ENCODE measurements around the gene DDA1. TPM values are rescaled to one million over a fixed set of nuclear protein-coding genes. Genes with fewer than 3 reads are reported as not detected.

The DDA1 gene
- total and polyA plus RNA-seq, 2 of the 13 experiments (the other 11 are each of a cell fraction or from before 2014, with no cell fraction given) = 24.5 to 26.0 TPM

- TF ChIP-seq RBM22 (optimal IDR thresholded peaks at IDR 0.05; ENCODE audit: low read length) = no peak
- no peak for TF ChIP-seq ISX (CRISPR knock-in tag; conservative IDR thresholded peaks at IDR 0.05)
- no peak for TF ChIP-seq ETV6 (CRISPR knock-in tag; conservative IDR thresholded peaks at IDR 0.05)
- no peak for TF ChIP-seq CSRNP2 (CRISPR knock-in tag; conservative IDR thresholded peaks at IDR 0.05; ENCODE audit: low read depth)
- no peak for TF ChIP-seq HHEX (CRISPR knock-in tag; IDR thresholded peaks at IDR 0.05)
- TF ChIP-seq RCOR2 (CRISPR knock-in tag; IDR thresholded peaks at IDR 0.05) = no peak
- no peak for TF ChIP-seq ZMYM2 (CRISPR knock-in tag; IDR thresholded peaks at IDR 0.05)
- TF ChIP-seq ZNF350 (CRISPR knock-in tag; IDR thresholded peaks at IDR 0.05; ENCODE audit: borderline replicate concordance, low read depth) = no peak
- TF ChIP-seq THAP8 (CRISPR knock-in tag; IDR thresholded peaks at IDR 0.05; ENCODE audit: borderline replicate concordance) = no peak
- TF ChIP-seq NCOA2 (CRISPR knock-in tag; IDR thresholded peaks at IDR 0.05) = 0 out of 2 replicates have a peak, but pooled peaks have one; percentile 13
- TF ChIP-seq ZNF704 (CRISPR knock-in tag; IDR thresholded peaks at IDR 0.05; ENCODE audit: borderline replicate concordance) = no peak
- no peak for TF ChIP-seq TBX3 (IDR thresholded peaks at IDR 0.05; ENCODE audit: borderline replicate concordance)
- TF ChIP-seq HOXA9 (CRISPR knock-in tag; IDR thresholded peaks at IDR 0.05; ENCODE audit: borderline replicate concordance) = no peak
- TF ChIP-seq RFXANK (CRISPR knock-in tag; IDR thresholded peaks at IDR 0.05) = no peak
- no peak for TF ChIP-seq ETV5 (CRISPR knock-in tag; IDR thresholded peaks at IDR 0.05; ENCODE audit: borderline replicate concordance)
- peak; percentile 43; the same call in 1 of the 2 replicates for TF ChIP-seq TAF1 (CRISPR knock-in tag; IDR thresholded peaks at IDR 0.05)
- no peak for TF ChIP-seq KDM5A (IDR thresholded peaks at IDR 0.05; ENCODE audit: borderline replicate concordance, low read length)
- no peak for TF ChIP-seq ZNF672 (CRISPR knock-in tag; IDR thresholded peaks at IDR 0.05)
- no peak for TF ChIP-seq ZMYM3 (CRISPR knock-in tag; IDR thresholded peaks at IDR 0.05)
- TF ChIP-seq KDM6A (CRISPR knock-in tag; IDR thresholded peaks at IDR 0.05; ENCODE audit: low read depth) = no peak
- no peak for TF ChIP-seq SOX13 (IDR thresholded peaks at IDR 0.05)
- peak in 1 of 2 experiments; percentile 23; a peak in 1 of 4 replicates for TF ChIP-seq SOX13 (CRISPR knock-in tag; conservative IDR thresholded peaks at IDR 0.05 in 1 of 2, IDR thresholded peaks at IDR 0.05 in 1 of 2)
- TF ChIP-seq ZNF430 (CRISPR knock-in tag; IDR thresholded peaks at IDR 0.05) = no peak
- no peak for TF ChIP-seq SALL2 (CRISPR knock-in tag; IDR thresholded peaks at IDR 0.05)
- no peak for TF ChIP-seq DMTF1 (CRISPR knock-in tag; IDR thresholded peaks at IDR 0.05)
- no peak for TF ChIP-seq BRD4 (CRISPR knock-in tag; IDR thresholded peaks at IDR 0.05)
- no peak for TF ChIP-seq ZNF274 (CRISPR knock-in tag; IDR thresholded peaks at IDR 0.05)
- no peak for TF ChIP-seq IRF2 (CRISPR knock-in tag; IDR thresholded peaks at IDR 0.05)
- no peak for TF ChIP-seq ZSCAN22 (CRISPR knock-in tag; IDR thresholded peaks at IDR 0.05)
- TF ChIP-seq BHLHE40 (IDR thresholded peaks at IDR 0.05; ENCODE audit: low read length) = peak; percentile 58
Measured at GRCh38 chr19:17264641-17264979, 44.8 kb upstream of the DDA1 start, which contains the start of gene USHBP1 (continued).
